GM10248 (cell line): ENCODE measurements around the gene CEP112.

Experiments used
- CTCF ChIA-PET: fragments of 300-600 bp; sonication (Branson Sonifier 250); formaldehyde crosslinking; extraction: SDS; loops from one replicate; lab custom pipeline; 2021; ENCODE audit warnings: antibody characterized with exemption; lab: Yijun Ruan, JAX
- POLR2A ChIA-PET: fragments of 350-650 bp; sonication (Branson Sonifier 250); formaldehyde crosslinking; extraction: SDS; loops from one replicate; lab custom pipeline; 2020; ENCODE audit warnings: antibody characterized with exemption; lab: Yijun Ruan, JAX
- DNase-seq: peaks from one replicate; pipeline ENCODE4 v3.0.0; 2012; ENCODE audit errors: extremely low spot score
- TF ChIP-seq, protein P1 (sequence below): IDR thresholded peaks from 2 replicates; pipeline ENCODE4 v1.5.1; 2012; ENCODE audit warnings: mild to moderate bottlenecking, low read depth; ENCODE audit errors: extremely low read depth, missing control alignments, control extremely low read depth

CEP112 gene

GRCh38 chr17:65941356-65941899, 250.5 kb downstream of the CEP112 start:
- POLR2A ChIA-PET, result no interaction called here
- CTCF ChIA-PET, result no interaction called here
- TF ChIP-seq, protein P1, sequence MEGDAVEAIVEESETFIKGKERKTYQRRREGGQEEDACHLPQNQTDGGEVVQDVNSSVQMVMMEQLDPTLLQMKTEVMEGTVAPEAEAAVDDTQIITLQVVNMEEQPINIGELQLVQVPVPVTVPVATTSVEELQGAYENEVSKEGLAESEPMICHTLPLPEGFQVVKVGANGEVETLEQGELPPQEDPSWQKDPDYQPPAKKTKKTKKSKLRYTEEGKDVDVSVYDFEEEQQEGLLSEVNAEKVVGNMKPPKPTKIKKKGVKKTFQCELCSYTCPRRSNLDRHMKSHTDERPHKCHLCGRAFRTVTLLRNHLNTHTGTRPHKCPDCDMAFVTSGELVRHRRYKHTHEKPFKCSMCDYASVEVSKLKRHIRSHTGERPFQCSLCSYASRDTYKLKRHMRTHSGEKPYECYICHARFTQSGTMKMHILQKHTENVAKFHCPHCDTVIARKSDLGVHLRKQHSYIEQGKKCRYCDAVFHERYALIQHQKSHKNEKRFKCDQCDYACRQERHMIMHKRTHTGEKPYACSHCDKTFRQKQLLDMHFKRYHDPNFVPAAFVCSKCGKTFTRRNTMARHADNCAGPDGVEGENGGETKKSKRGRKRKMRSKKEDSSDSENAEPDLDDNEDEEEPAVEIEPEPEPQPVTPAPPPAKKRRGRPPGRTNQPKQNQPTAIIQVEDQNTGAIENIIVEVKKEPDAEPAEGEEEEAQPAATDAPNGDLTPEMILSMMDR, result no peak
- no peak for DNase-seq

- ChIA-PET CTCF (no interaction called here), POLR2A (no interaction called here)
- no peak for DNase-seq
- TF ChIP-seq, protein P1, result no peak
Measured at GRCh38 chr17:65936013-65936412, 255.9 kb downstream of the CEP112 start.

GRCh38 chr17:65933290-65933689, 258.6 kb downstream of the CEP112 start:
- ChIA-PET CTCF (interaction anchor here (1.2 kb wide), 1 partner anchor 20 kb away, joined by 3 read pairs; no protein-coding TSS in a partner anchor), POLR2A (no interaction called here)
- TF ChIP-seq, protein P1, result no peak
- DNase-seq, result no peak

DNA sequence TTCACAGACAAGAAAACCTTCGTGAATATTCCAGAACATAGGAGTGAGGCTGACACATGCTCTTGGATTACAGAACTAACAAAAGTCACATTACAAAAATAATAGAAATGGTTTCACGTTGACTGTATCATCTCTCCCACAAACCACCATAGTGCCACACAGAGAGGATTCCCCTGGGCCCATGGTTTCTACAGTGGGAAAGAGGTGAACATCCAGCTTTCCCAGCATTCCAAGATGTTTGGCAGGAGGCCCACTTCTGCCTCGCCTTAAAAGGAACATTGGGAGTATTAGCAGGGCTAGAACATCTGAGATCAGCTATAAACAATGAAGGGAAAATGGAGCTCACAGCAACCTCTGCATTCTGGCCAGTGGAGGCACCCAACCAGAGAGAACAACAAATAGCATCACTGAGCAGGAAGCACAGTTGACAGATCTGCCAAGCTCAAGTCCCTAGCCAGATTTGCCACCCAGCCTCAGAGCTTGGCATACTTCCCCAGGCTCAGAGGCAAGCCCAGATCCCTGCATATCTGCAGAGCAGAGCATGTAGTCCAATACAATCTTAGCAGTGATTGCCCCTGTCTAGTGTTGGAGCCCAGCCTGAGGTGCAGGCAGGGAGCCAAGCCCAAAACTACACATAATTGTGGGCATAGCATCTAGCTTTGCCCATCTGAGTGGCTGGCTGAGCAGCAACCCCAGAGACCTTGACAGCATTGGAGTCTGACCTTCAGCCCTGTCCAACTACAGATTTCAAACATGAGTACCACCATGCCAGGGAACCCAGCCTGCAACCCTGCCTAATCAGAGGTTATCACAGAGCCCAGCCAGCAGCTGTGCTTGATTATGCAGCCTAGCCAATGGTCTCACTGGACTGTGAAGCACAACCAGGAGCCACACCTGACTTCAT, 260.4 kb downstream of the CEP112 start:
- CTCF ChIA-PET, result no interaction called here
- POLR2A ChIA-PET, result no interaction called here
- TF ChIP-seq, protein P1, result no peak
- no peak for DNase-seq

DNA sequence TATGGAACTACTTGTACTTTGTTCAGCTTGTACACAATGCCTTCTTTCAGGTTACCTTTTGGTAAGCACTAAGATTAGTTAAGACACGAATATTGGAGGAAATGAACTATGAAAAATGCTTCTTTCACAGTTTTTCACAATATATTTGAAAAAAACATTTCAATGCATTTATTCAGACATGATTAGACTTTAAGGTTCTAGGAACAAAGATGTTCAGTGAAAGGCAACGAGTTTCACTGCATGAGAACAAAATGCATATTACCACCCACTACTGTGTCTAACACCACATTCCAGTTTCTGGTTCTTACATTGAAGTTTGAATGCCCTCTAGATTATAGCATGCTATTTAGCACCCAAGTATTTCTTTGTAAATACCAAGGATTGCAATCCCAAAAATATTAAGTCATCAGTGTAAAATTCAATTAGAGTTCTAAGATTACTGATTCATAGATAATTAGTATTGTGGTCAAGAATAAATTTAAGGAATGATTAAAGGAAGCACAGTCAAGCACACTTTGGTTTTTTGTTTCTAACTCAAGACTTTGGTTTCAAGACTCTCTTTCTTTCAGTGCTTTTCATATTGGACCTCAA, 261.7 kb downstream of the CEP112 start:
- ChIA-PET CTCF (no interaction called here), POLR2A (no interaction called here)
- TF ChIP-seq, protein P1, result no peak
- DNase-seq, result no peak

GRCh38 chr17:65926599-65926998, 265.3 kb downstream of the CEP112 start:
- CTCF ChIA-PET, result no interaction called here
- DNase-seq, result no peak
- POLR2A ChIA-PET, result no interaction called here
- TF ChIP-seq, protein P1, result no peak
